SK-N-SH treated with all-trans-retinoic acid at 6 μM for 48 hours (cell line): ENCODE measurements around the gene TTC31.

ENCODE experiments used
- ARNTL ChIP-seq: fragments of 450-650 bp; formaldehyde crosslinking; IDR thresholded peaks from 2 replicates; pipeline ENCODE4 v1.5.0; 2020; ENCODE audit warnings: low read depth, mild to moderate bottlenecking, moderate library complexity, borderline replicate concordance
- BACH2 ChIP-seq: fragments of 250-450 bp; sonication (Bioruptor Pico); IDR thresholded peaks from 2 replicates; pipeline ENCODE4 v1.9.0; 2021; ENCODE audit warnings: mild to moderate bottlenecking, borderline replicate concordance
- ISL1 ChIP-seq: fragments of 250-450 bp; sonication (Bioruptor Pico); IDR thresholded peaks from 2 replicates; pipeline ENCODE4 v2.1.2; 2022; ENCODE audit warnings: mild to moderate bottlenecking, moderate library complexity
- TOX ChIP-seq: fragments of 250-450 bp; sonication (Bioruptor Pico); IDR thresholded peaks from 2 replicates; pipeline ENCODE4 v1.8.0; 2021; ENCODE audit warnings: mild to moderate bottlenecking, moderate library complexity, borderline replicate concordance
- TSHZ2 ChIP-seq: fragments of 250-450 bp; sonication (Bioruptor Pico); IDR thresholded peaks from 2 replicates; pipeline ENCODE4 v1.5.0; 2020; ENCODE audit warnings: mild to moderate bottlenecking, moderate library complexity
- ZFP3 ChIP-seq: fragments of 250-450 bp; sonication (Bioruptor Pico); IDR thresholded peaks from 2 replicates; pipeline ENCODE4 v1.5.0; 2020; ENCODE audit warnings: mild to moderate bottlenecking, moderate library complexity
- ZNF70 ChIP-seq: fragments of 450-650 bp; formaldehyde crosslinking; IDR thresholded peaks from 2 replicates; pipeline ENCODE4 v1.5.0; 2020; ENCODE audit warnings: mild to moderate bottlenecking, moderate library complexity
- ZNF8 ChIP-seq: fragments of 450-650 bp; formaldehyde crosslinking; IDR thresholded peaks from 2 replicates; pipeline ENCODE4 v1.5.0; 2020; ENCODE audit warnings: mild to moderate bottlenecking, moderate library complexity
- TF ChIP-seq, protein P1 (sequence below): fragments of 250-450 bp; sonication (Bioruptor Pico); IDR thresholded peaks from 2 replicates; pipeline ENCODE4 v1.5.1; 2020; ENCODE audit warnings: low read depth, mild to moderate bottlenecking, moderate library complexity

GRCh38 chr2:74513605-74514367 lies 30.9 kb downstream of the TTC31 start:
- TF ChIP-seq ZNF70 (no peak), TOX (CRISPR knock-in tag) (no peak), ZFP3 (CRISPR knock-in tag) (no peak), ZNF8 (CRISPR knock-in tag) (no peak), ARNTL (no peak), BACH2 (CRISPR knock-in tag) (no peak), TSHZ2 (no peak), ISL1 (CRISPR knock-in tag) (no peak)
- TF ChIP-seq, protein P1, sequence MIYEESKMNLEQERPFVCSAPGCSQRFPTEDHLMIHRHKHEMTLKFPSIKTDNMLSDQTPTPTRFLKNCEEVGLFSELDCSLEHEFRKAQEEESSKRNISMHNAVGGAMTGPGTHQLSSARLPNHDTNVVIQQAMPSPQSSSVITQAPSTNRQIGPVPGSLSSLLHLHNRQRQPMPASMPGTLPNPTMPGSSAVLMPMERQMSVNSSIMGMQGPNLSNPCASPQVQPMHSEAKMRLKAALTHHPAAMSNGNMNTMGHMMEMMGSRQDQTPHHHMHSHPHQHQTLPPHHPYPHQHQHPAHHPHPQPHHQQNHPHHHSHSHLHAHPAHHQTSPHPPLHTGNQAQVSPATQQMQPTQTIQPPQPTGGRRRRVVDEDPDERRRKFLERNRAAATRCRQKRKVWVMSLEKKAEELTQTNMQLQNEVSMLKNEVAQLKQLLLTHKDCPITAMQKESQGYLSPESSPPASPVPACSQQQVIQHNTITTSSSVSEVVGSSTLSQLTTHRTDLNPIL (CRISPR knock-in tag): no peak
